ENCODE measurements around the gene MYO1F. TPM values are rescaled to one million over a fixed set of nuclear protein-coding genes. Genes with fewer than 3 reads are reported as not detected.

Gene MYO1F
- total RNA-seq, 2 donors from 2014 or later: 6.1 to 9.4 TPM

- Histone ChIP-seq H3K4me3 (peak overlapping the region; percentile 43 to 44), H3K36me3 (no peaks in the 10 kb centered on the region), H3K27ac (peak overlapping the region; percentile 64 to 66), H3K4me1 (replicated peaks) (peaks cover 2% of the 10 kb centered on the region), H3K9me3 (no peaks in the 10 kb centered on the region), H3K27me3 (replicated peaks; ENCODE audit: insufficient read depth) (no peaks in the 10 kb centered on the region)
- TF ChIP-seq CTCF (IDR thresholded peaks at IDR 0.05) (peak in 1 of 4 experiments; percentile 22), POLR2A (IDR thresholded peaks at IDR 0.05) (no peak)
- intact Hi-C loops (cut with DNase I): no loop called here
- WGBS: 1% methylated on average over 36 of the region's 47 CpGs
- DNase-seq (ENCODE audit: low spot score): no peak
Observed at GRCh38 chr19:8609279-8610040, 32.2 kb upstream of the MYO1F start.

- intact Hi-C loops (cut with DNase I): no loop called here
- TF ChIP-seq POLR2AphosphoS5 (IDR thresholded peaks at IDR 0.05): no peak
- no peak for TF ChIP-seq CTCF (IDR thresholded peaks at IDR 0.05)
- TF ChIP-seq POLR2A (IDR thresholded peaks at IDR 0.05): no peak
- peaks cover 2% of the 10 kb centered on the region for H3K4me1 ChIP-seq (replicated peaks)
- peak overlapping the region; percentile 43 to 44 for H3K4me3 ChIP-seq
- no peaks in the 10 kb centered on the region for H3K27me3 ChIP-seq (replicated peaks; ENCODE audit: insufficient read depth)
- WGBS: 55% methylated on average over 5 of the region's 5 CpGs
- H3K36me3 ChIP-seq: no peaks in the 10 kb centered on the region
- H3K27ac ChIP-seq: peak overlapping the region; percentile 64 to 66
- DNase-seq (ENCODE audit: low spot score): no peak
- no peaks in the 10 kb centered on the region for H3K9me3 ChIP-seq
Observed at GRCh38 chr19:8608941-8609278, 31.7 kb upstream of the MYO1F start.

- no peaks in the 10 kb centered on the region for H3K9me3 ChIP-seq
- no peak overlapping the region for H3K27ac ChIP-seq
- no peak overlapping the region for H3K4me3 ChIP-seq
- no peaks in the 10 kb centered on the region for H3K36me3 ChIP-seq
- no peaks in the 10 kb centered on the region for H3K27me3 ChIP-seq (replicated peaks; ENCODE audit: insufficient read depth)
- WGBS: 72% methylated on average over 4 of the region's 4 CpGs
- intact Hi-C loops (cut with DNase I): no loop called here
- peaks cover 2% of the 10 kb centered on the region for H3K4me1 ChIP-seq (replicated peaks)
- TF ChIP-seq POLR2AphosphoS5 (IDR thresholded peaks at IDR 0.05): no peak
- TF ChIP-seq POLR2A (IDR thresholded peaks at IDR 0.05): no peak
- no peak for TF ChIP-seq CTCF (IDR thresholded peaks at IDR 0.05)
- no peak for DNase-seq (ENCODE audit: low spot score)
Observed at GRCh38 chr19:8607386-8607785, 30.1 kb upstream of the MYO1F start.

- WGBS: 94% methylated on average over 17 of the region's 17 CpGs
- H3K36me3 ChIP-seq: no peaks in the 10 kb centered on the region
Observed at GRCh38 chr19:8605514-8605913, 28.3 kb upstream of the MYO1F start.

GRCh38 chr19:8601796-8602195 lies 24.6 kb upstream of the MYO1F start:
- Histone ChIP-seq H3K36me3 (no peaks in the 10 kb centered on the region), H3K27ac (no peak overlapping the region), H3K4me1 (replicated peaks) (no peaks in the 10 kb centered on the region), H3K27me3 (replicated peaks; ENCODE audit: insufficient read depth) (no peaks in the 10 kb centered on the region), H3K4me3 (no peak overlapping the region), H3K9me3 (no peaks in the 10 kb centered on the region)
- no peak for DNase-seq (ENCODE audit: low spot score)
- intact Hi-C loops (cut with DNase I): no loop called here
- TF ChIP-seq POLR2A (IDR thresholded peaks at IDR 0.05): no peak
- no peak for TF ChIP-seq CTCF (IDR thresholded peaks at IDR 0.05)
- no peak for TF ChIP-seq POLR2AphosphoS5 (IDR thresholded peaks at IDR 0.05)
- WGBS: 93% methylated on average over 5 of the region's 5 CpGs

More at GRCh38 chr19:8605514-8605913, 28.3 kb upstream of the MYO1F start:
- TF ChIP-seq POLR2AphosphoS5 (IDR thresholded peaks at IDR 0.05): no peak
- intact Hi-C loops (cut with DNase I): no loop called here
- no peaks in the 10 kb centered on the region for H3K9me3 ChIP-seq
- peaks cover 2% of the 10 kb centered on the region for H3K4me1 ChIP-seq (replicated peaks)
- no peak overlapping the region for H3K4me3 ChIP-seq
- H3K27ac ChIP-seq: no peak overlapping the region
- DNase-seq (ENCODE audit: low spot score): no peak
- H3K27me3 ChIP-seq (replicated peaks; ENCODE audit: insufficient read depth): no peaks in the 10 kb centered on the region
